ENCODE results near the gene SLC25A44.
"Not testable (repeated sequence)": the region's sequence is repeated elsewhere in the genome, so short reads cannot be mapped to it uniquely, and the experiment has no call there.

The SLC25A44 gene

DNA sequence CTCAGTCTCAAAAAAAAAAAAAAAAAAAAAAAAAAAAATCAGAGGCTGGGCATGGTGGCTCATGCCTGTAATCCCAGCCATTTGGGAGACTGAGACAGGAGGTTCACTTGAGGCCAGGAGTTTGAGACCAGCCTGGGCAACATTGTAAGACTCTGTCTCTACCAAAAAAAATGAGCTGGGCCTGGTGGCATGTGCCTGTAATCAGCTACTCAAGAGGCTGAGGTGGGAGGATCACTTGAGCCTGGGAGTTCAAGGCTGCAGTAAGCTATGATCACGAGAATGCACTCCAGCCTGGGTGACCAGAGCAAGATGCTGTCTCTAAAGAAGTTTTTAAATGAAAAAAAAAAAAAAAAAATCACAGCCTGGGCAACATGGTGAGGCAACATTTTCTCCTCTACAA lies 30.2 kb upstream of the SLC25A44 start:
- DNase-seq (ENCODE audit: low read depth), result no peak

GRCh38 chr1:156164125-156164831 lies 29.6 kb upstream of the SLC25A44 start:
- no peak for DNase-seq (ENCODE audit: low read depth)

GRCh38 chr1:156165083-156165482 lies 28.8 kb upstream of the SLC25A44 start:
- no peak for DNase-seq (ENCODE audit: low read depth)

DNA sequence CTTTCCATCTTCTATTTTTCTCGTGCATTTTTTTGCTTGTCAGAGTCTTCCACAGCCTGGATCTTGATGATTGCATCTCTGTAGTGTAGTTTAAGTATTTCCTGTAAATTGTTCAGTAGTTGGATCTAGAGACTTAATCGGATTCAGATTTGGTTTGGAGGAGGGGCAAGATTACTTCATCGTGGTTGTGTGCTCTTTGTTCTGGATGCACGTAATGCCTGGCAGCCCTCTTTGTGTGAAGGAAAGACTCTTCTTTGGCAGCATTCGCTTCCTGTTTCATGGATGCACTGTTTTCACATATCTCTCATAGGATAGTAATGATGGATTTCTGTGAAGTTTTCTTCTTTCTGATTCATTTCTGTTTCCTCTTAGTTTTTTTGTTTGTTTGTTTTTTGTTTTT lies 26.4 kb upstream of the SLC25A44 start:
- DNase-seq (ENCODE audit: low read depth), result no peak

DNA sequence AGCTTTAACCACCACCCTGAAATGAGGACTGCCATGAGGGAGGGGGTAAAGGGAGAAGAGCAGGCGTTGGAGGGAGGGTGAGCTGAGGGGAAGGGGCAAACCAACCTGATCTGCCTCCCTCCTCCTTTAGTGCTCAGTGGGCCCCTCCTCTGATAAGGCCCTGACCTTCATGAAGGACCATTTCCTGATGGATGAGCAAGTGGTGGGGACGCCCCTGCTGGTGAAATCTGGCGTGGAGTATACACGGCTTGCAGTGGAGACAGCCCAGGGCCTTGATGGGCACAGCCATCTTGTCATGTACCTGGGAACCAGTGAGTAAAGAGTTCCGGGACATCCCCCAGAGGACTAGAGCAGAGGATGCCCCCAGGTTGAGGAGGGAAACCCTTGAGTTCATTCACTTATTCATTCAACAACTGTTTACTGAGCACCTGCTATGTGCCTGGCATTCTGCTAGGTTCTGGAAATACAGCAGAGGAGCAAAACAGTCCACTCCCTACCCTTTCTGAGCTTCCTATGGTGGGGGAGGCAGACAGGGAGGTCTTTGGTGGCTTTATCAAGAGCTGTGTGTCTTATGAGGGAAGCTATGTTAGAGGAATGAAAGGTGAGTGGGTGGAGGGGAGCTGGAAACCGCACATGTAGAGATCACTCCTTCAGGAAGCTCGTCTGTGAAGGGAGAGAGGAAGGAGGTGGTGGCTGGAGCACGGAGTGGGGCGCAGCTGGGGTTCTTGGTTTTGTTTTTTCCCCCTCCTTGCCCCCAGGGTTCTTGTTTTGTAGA lies 21.0 kb upstream of the SLC25A44 start:
- no peak for DNase-seq (ENCODE audit: low read depth)

DNA sequence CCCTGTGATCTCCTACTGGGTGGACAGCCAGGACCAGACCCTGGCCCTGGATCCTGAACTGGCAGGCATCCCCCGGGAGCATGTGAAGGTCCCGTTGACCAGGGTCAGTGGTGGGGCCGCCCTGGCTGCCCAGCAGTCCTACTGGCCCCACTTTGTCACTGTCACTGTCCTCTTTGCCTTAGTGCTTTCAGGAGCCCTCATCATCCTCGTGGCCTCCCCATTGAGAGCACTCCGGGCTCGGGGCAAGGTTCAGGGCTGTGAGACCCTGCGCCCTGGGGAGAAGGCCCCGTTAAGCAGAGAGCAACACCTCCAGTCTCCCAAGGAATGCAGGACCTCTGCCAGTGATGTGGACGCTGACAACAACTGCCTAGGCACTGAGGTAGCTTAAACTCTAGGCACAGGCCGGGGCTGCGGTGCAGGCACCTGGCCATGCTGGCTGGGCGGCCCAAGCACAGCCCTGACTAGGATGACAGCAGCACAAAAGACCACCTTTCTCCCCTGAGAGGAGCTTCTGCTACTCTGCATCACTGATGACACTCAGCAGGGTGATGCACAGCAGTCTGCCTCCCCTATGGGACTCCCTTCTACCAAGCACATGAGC lies 17.2 kb upstream of the SLC25A44 start:
- DNase-seq (ENCODE audit: low read depth), result no peak

GRCh38 chr1:156177919-156178654 lies 15.8 kb upstream of the SLC25A44 start:
- DNase-seq (ENCODE audit: low read depth), result no peak

DNA sequence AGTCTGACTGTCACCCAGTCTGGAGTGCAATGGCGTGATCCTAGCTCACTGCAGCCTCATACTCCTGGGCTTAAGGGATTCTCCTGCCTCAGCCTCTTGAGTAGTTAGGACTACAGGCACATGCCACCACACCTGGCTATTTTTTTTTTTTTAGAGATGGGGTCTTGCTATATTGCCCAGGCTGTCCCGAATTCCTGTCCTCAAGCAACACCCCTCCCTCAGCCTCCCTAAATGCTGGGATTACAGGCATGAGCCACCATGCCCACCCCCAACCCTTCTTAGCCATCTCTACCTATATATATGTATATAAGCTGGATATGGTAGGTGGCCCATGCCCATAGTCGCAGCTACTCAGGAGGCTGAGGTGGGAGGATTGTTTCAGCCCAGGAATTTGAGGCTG lies 13.4 kb upstream of the SLC25A44 start:
- no peak for DNase-seq (ENCODE audit: low read depth)

- not testable (repeated sequence) for DNase-seq (ENCODE audit: low read depth)
Measured at GRCh38 chr1:156181391-156181924, 12.4 kb upstream of the SLC25A44 start.

DNA sequence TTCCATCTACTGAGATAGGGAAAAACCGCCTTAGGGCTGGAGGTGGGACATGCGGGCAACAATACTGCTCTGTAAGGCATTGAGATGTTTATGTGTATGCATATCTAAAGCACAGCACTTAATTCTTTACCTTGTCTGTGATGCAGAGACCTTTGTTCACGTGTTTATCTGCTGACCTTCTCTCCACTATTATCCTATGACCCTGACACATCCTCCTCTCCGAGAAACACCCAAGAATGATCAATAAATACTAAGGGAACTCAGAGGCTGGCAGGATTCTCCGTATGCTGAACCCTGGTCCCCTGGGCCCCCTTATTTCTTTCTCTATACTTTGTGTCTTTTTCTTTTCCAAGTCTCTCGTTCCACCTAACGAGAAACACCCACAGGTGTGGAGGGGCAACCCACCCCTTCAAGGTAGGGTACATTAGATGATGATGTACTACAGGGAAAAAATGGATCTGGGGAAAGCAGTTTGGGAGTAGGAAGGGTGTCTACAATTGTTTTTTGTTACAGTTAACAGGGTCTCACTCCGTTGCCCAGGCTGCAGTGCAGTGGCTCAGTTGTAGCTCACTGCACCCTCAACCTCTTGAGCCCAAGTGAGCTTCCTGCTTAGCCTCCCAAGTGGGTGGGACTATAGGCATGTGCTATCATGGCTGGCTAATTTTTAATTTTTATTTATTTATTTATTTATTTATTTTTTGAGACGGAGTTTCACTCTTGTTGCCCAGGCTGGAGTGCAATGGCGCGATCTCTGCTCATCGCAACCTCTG lies 11.7 kb upstream of the SLC25A44 start:
- DNase-seq (ENCODE audit: low read depth), result not testable (repeated sequence)

- not testable (repeated sequence) for DNase-seq (ENCODE audit: low read depth)
Measured at GRCh38 chr1:156186347-156187177, 7.3 kb upstream of the SLC25A44 start.

- DNase-seq (ENCODE audit: low read depth), result not testable (repeated sequence)
Measured at GRCh38 chr1:156190265-156190664, 3.6 kb upstream of the SLC25A44 start.

GRCh38 chr1:156191292-156191964 lies 2.5 kb upstream of the SLC25A44 start:
- no peak for DNase-seq (ENCODE audit: low read depth)

DNA sequence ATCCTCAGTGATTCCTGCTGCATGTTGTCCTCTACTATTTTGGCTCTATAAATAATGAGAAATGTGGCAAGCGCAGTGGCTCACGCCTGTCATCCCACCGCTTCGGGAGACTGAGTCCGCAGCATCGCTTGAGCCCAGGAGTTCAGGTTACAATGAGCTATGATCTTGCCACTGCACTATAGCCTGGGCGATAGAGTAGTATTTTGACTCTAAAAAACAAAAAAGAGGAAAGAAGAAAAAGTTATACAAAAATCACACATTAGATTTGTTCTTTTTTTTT lies 756 bp upstream of the SLC25A44 start:
- DNase-seq (ENCODE audit: low read depth), result no peak

- no peak for DNase-seq (ENCODE audit: low read depth)
Measured at GRCh38 chr1:156194300-156194652, 372 bp downstream of the SLC25A44 start.

GRCh38 chr1:156195853-156196252 lies 1.9 kb downstream of the SLC25A44 start:
- DNase-seq (ENCODE audit: low read depth), result no peak

- no peak for DNase-seq (ENCODE audit: low read depth)
Measured at GRCh38 chr1:156196445-156196844, 2.5 kb downstream of the SLC25A44 start.

GRCh38 chr1:156198831-156199349 lies 5.0 kb downstream of the SLC25A44 start:
- DNase-seq (ENCODE audit: low read depth), result no peak

- DNase-seq (ENCODE audit: low read depth), result no peak
Measured at GRCh38 chr1:156200044-156200443, 6.1 kb downstream of the SLC25A44 start.

GRCh38 chr1:156203331-156203730 lies 9.4 kb downstream of the SLC25A44 start:
- no peak for DNase-seq (ENCODE audit: low read depth)

Data from fibroblast of the conjunctiva (primary cell).